CD14-positive monocyte (primary cell): ENCODE results near the gene PSMB10. TPM values are rescaled to one million over a fixed set of nuclear protein-coding genes. Genes with fewer than 3 reads are reported as not detected.

Experiments used
- DNase-seq, 3 donors: peaks; one replicate each; pipeline ENCODE4 v3.0.0-alpha.2; 2011 to 2022
- H2AFZ ChIP-seq: 2 replicates; pipeline ENCODE4 v1.6.0; 2012; ENCODE audit warnings: mild to moderate bottlenecking, low read depth, low read length, inconsistent platforms; ENCODE audit not compliant: insufficient read depth, poor library complexity, severe bottlenecking
- H3K27ac ChIP-seq, 2 donors: 1 replicate in 1 of 2; 2 replicates in 1 of 2; pipeline ENCODE4 v1.5.1; 2012 to 2013; ENCODE audit warnings: low read length in 2 of 2, control low read depth in 1 of 2, inconsistent platforms in 1 of 2, low read depth in 1 of 2, mild to moderate bottlenecking in 1 of 2
- H3K27me3 ChIP-seq, 2 donors: one replicate each; pipeline versions ENCODE4 v1.6.0 to v1.6.1; 2011 to 2013; ENCODE audit warnings: low read length in 2 of 2; ENCODE audit not compliant: control insufficient read depth in 2 of 2, insufficient read depth in 2 of 2
- H3K36me3 ChIP-seq, 2 donors: replicated peaks in 1 of 2; 1 replicate in 1 of 2; 2 replicates in 1 of 2; pipeline versions ENCODE4 v1.5.1 to v1.6.1; 2012 to 2013; ENCODE audit warnings: low read length in 2 of 2, control low read depth in 1 of 2, inconsistent platforms in 1 of 2, mild to moderate bottlenecking in 1 of 2; ENCODE audit not compliant: insufficient read depth in 2 of 2, control insufficient read depth in 1 of 2
- H3K4me1 ChIP-seq, 2 donors: 1 replicate in 1 of 2; 2 replicates in 1 of 2; pipeline versions ENCODE4 v1.5.1 to v1.6.1; 2012 to 2013; ENCODE audit warnings: low read length in 2 of 2, control low read depth in 1 of 2, inconsistent platforms in 1 of 2, mild to moderate bottlenecking in 1 of 2, moderate library complexity in 1 of 2; ENCODE audit not compliant: insufficient read depth in 2 of 2, control insufficient read depth in 1 of 2
- H3K4me2 ChIP-seq: replicated peaks from 2 replicates; pipeline ENCODE3; 2012; ENCODE audit warnings: low read length, moderate library complexity, mild to moderate bottlenecking; ENCODE audit not compliant: poor library complexity, severe bottlenecking; ENCODE audit errors: extremely low read depth
- H3K4me3 ChIP-seq, 3 experiments: fragments of 200-600 bp in 1 of 3; sonication (generic) in 1 of 3; replicated peaks in 1 of 3; 1 replicate in 2 of 3; 2 replicates in 1 of 3; pipeline ENCODE4 v1.5.1; 2011 to 2013; ENCODE audit warnings: low read length in 3 of 3, mild to moderate bottlenecking in 3 of 3, control low read depth in 2 of 3, low read depth in 2 of 3, inconsistent platforms in 1 of 3, moderate library complexity in 1 of 3
- H3K79me2 ChIP-seq: 2 replicates; pipeline ENCODE4 v1.6.0; 2012; ENCODE audit warnings: mild to moderate bottlenecking, control low read depth, inconsistent platforms, low read length, moderate library complexity; ENCODE audit not compliant: insufficient read depth
- H3K9ac ChIP-seq: 2 replicates; pipeline ENCODE4 v1.6.0; 2017; ENCODE audit warnings: low read length, mild to moderate bottlenecking; ENCODE audit not compliant: insufficient read depth, poor library complexity, severe bottlenecking
- H3K9me3 ChIP-seq, 2 donors: replicated peaks in 1 of 2; 1 replicate in 1 of 2; 2 replicates in 1 of 2; pipeline versions ENCODE4 v1.5.1 to v1.6.1; 2012 to 2013; ENCODE audit warnings: low read length in 2 of 2, control low read depth in 1 of 2; ENCODE audit not compliant: control insufficient read depth in 1 of 2, insufficient read depth in 1 of 2
- H4K20me1 ChIP-seq: 2 replicates; pipeline ENCODE4 v1.6.0; 2012; ENCODE audit warnings: mild to moderate bottlenecking, low read length, control low read depth, moderate library complexity; ENCODE audit not compliant: insufficient read depth
- H3K27ac Mint-ChIP-seq, 7 donors: one replicate each; pipeline ENCODE4 v1.8.0; 2020; ENCODE audit warnings: mild to moderate bottlenecking in 7 of 7, mixed read lengths in 7 of 7, moderate library complexity in 6 of 7, inconsistent platforms in 2 of 7
- H3K27me3 Mint-ChIP-seq, 3 donors: one replicate each; pipeline ENCODE4 v1.8.0; 2021 to 2022; ENCODE audit warnings: low read depth in 3 of 3, mild to moderate bottlenecking in 3 of 3, mixed read lengths in 3 of 3, moderate library complexity in 3 of 3, inconsistent platforms in 1 of 3
- H3K36me3 Mint-ChIP-seq, 2 donors: one replicate each; pipeline ENCODE4 v1.8.0; 2020; ENCODE audit warnings: mixed read lengths in 2 of 2, inconsistent platforms in 1 of 2, mild to moderate bottlenecking in 1 of 2
- H3K4me1 Mint-ChIP-seq: one replicate; pipeline ENCODE4 v1.8.0; 2020; ENCODE audit warnings: mild to moderate bottlenecking, mixed read lengths
- H3K4me3 Mint-ChIP-seq, 2 donors: one replicate each; pipeline ENCODE4 v1.8.0; 2020; ENCODE audit warnings: mild to moderate bottlenecking in 2 of 2, mixed read lengths in 2 of 2, moderate library complexity in 1 of 2
- H3K9me3 Mint-ChIP-seq, 7 donors: one replicate each; pipeline ENCODE4 v1.8.0; 2020 to 2022; ENCODE audit warnings: mixed read lengths in 7 of 7, mild to moderate bottlenecking in 6 of 7, moderate library complexity in 6 of 7, inconsistent platforms in 2 of 7
- CTCF ChIP-seq: fragments of 200-600 bp; IDR thresholded peaks from one replicate; pipeline ENCODE4 v1.8.0; 2022; ENCODE audit warnings: antibody characterized with exemption, mild to moderate bottlenecking
- WGBS: methylation state at CpG from one replicate; pipeline ENCODE4 v1.1.5; 2013; ENCODE audit warnings: missing lambda C conversion rate; ENCODE audit not compliant: insufficient coverage; 5-methylcytosine and 5-hydroxymethylcytosine counted together
- intact Hi-C, 2 donors: fragments of 100-400 bp; cut with micrococcal nuclease; formaldehyde crosslinking; loops; one replicate each; pipeline versions ENCODE4 v1.15.0 to v1.15.1; 2023
- polyA minus RNA-seq: library from RNA; depleted of rRNA, polyadenylated mRNA; stranded (reverse); fragments of >200 nt; gene quantifications from 2 replicates; pipeline ENCODE4 v1.2.3, GENCODE V29; 2012
- polyA plus RNA-seq, 3 donors: library from polyadenylated mRNA; depleted of rRNA in 1 of 3; unstranded in 2 of 3; stranded (reverse) in 1 of 3; fragments of 300-500 nt in 2 of 3; fragments of >200 nt in 1 of 3; fragmentation: Illumina TruSeq in 2 of 3; gene quantifications; 1 replicate in 2 of 3; 2 replicates in 1 of 3; pipeline ENCODE4 v1.2.3, GENCODE V29; 2012 to 2021
- total RNA-seq, 12 experiments: library from RNA in 1 of 12; stranded (reverse) in 1 of 12; fragments of 120-200 nt in 1 of 12; gene quantifications; one replicate each; pipeline ENCODE4 v1.2.4 and lab custom pipeline; 2013 to 2026; ENCODE audit warnings: mixed read lengths in 6 of 12, inconsistent platforms in 1 of 12

PSMB10 gene
- total RNA-seq (2013), result 444 TPM
- polyA plus RNA-seq (100 to 1,000 TPM; 158 to 798 (median 609) TPM), polyA minus RNA-seq (367 and 618 TPM in 2 replicates), total RNA-seq (lab: John Stamatoyannopoulos, UW) (4.9 to 28.9 (median 21.1) reads per million in 11 experiments)

GRCh38 chr16:67936124-67936879 is at the start of gene PSMB10:
Gene PSMB10 (minus strand): TSS chr16:67936850. CDS start chr16:67936749, 101 bp downstream.
- peaks cover 0 to 4% (median 0%) of the 10 kb centered on the region in 3 donors for H3K27me3 Mint-ChIP-seq
- H3K9me3 ChIP-seq, result no peaks in the 10 kb centered on the region
- H3K4me2 ChIP-seq, result peak within 1 kb of the TSS; percentile 75
- peaks cover 30% of the 10 kb centered on the region for H3K79me2 ChIP-seq
- 0% methylated on average over 50 of the region's 54 CpGs for WGBS
- H3K27ac Mint-ChIP-seq, result peak within 1 kb of the TSS; percentile 91 to 98 (median 96)
- H3K27ac ChIP-seq, result peak within 1 kb of the TSS; percentile 89 to 93
- H3K4me1 ChIP-seq, result peaks cover 29 to 40% of the 10 kb centered on the region in 2 donors
- peak within 1 kb of the TSS; percentile 98 to 99 for H3K4me3 Mint-ChIP-seq
- H2AFZ ChIP-seq, result peak within 1 kb of the TSS; percentile 70
- TF ChIP-seq CTCF, result no peak
- no peaks in the 10 kb centered on the region for H3K27me3 ChIP-seq
- peak within 1 kb of the TSS; percentile 84 to 93 (median 90) for H3K4me3 ChIP-seq
- intact Hi-C loops, result loop anchor here (5.0 to 10.0 kb wide), 5 partner anchors 44 to 129 kb away; partner anchors contain the start of genes EDC4 (in 1 of the 2), PSKH1 (in 1 of the 2), RANBP10 (in 1 of the 2) and TSNAXIP1 (in 1 of the 2)
- H3K9me3 Mint-ChIP-seq, result peaks cover 0 to 1% (median 0%) of the 10 kb centered on the region in 7 donors
- H3K9ac ChIP-seq, result peak within 1 kb of the TSS; percentile 81
- H3K36me3 Mint-ChIP-seq, result peaks cover 28 to 54% of the 10 kb centered on the region in 2 donors
- no peak for DNase-seq
- H3K4me1 Mint-ChIP-seq, result peaks cover 36% of the 10 kb centered on the region
- H4K20me1 ChIP-seq, result peaks cover 47% of the 10 kb centered on the region
- peaks cover 33 to 38% of the 10 kb centered on the region in 2 donors for H3K36me3 ChIP-seq

GRCh38 chr16:67982011-67982696 is 45.5 kb upstream of the PSMB10 start:
- Mint-ChIP-seq H3K4me3 (no peak overlapping the region), H3K36me3 (no peaks in the 10 kb centered on the region), H3K9me3 (peaks cover 0 to 8% (median 3%) of the 10 kb centered on the region in 7 donors), H3K27me3 (peaks cover 0 to 13% (median 0%) of the 10 kb centered on the region in 3 donors), H3K4me1 (peaks cover 30% of the 10 kb centered on the region), H3K27ac (no peak overlapping the region)
- Histone ChIP-seq H2AFZ (no peak overlapping the region), H3K79me2 (no peaks in the 10 kb centered on the region), H4K20me1 (no peaks in the 10 kb centered on the region), H3K4me2 (no peak overlapping the region), H3K36me3 (no peaks in the 10 kb centered on the region), H3K4me1 (peaks cover 24 to 25% of the 10 kb centered on the region in 2 donors), H3K4me3 (no peak overlapping the region), H3K27ac (no peak overlapping the region), H3K27me3 (no peaks in the 10 kb centered on the region), H3K9me3 (no peaks in the 10 kb centered on the region), H3K9ac (no peak overlapping the region)
- no peak for DNase-seq
- no peak for TF ChIP-seq CTCF
- 97% methylated on average over 40 of the region's 49 CpGs for WGBS
- intact Hi-C loops, result no loop called here
